A673 (cell line): ENCODE data around the gene SEMA4C. TPM values are rescaled to one million over a fixed set of nuclear protein-coding genes. Genes with fewer than 3 reads are reported as not detected.

Source experiments
- BruUV-seq: library from RNA; stranded (reverse); fragments of 400-500 nt; replicated peaks from 2 replicates; lab custom pipeline; 2021; lab: Mats Ljungman, UMichigan
- CTCF ChIA-PET: fragments of 300-600 bp; sonication (Branson Sonifier 250); formaldehyde crosslinking; loops from one replicate; lab custom pipeline; 2022; ENCODE audit warnings: antibody characterized with exemption; lab: Charles Lee
- POLR2A ChIA-PET: fragments of 300-600 bp; sonication (Branson Sonifier 250); formaldehyde crosslinking; loops from one replicate; lab custom pipeline; 2022; ENCODE audit warnings: antibody characterized with exemption; ENCODE audit not compliant: low non-redundant PET; lab: Charles Lee
- DNase-seq: peaks from one replicate; pipeline ENCODE4 v3.0.0-alpha.2; 2015; ENCODE audit warnings: low spot score
- H3K27ac ChIP-seq: fragments of 200-600 bp; sonication (generic); 2 replicates; pipeline ENCODE4 v1.5.1; 2016; ENCODE audit warnings: mixed run types, low read depth, mild to moderate bottlenecking, mixed read lengths, antibody characterized with exemption, low read length; ENCODE audit not compliant: poor library complexity, severe bottlenecking
- H3K27me3 ChIP-seq: fragments of 200-600 bp; sonication (generic); replicated peaks from 2 replicates; pipeline ENCODE4 v1.6.1; 2017; ENCODE audit warnings: mixed run types, low read depth, mild to moderate bottlenecking, mixed read lengths, antibody characterized with exemption, low read length; ENCODE audit not compliant: insufficient read depth, poor library complexity
- H3K36me3 ChIP-seq: fragments of 200-600 bp; sonication (generic); 2 replicates; pipeline ENCODE4 v1.6.1; 2016; ENCODE audit warnings: mixed run types, mild to moderate bottlenecking, mixed read lengths, antibody characterized with exemption, low read length; ENCODE audit not compliant: insufficient read depth, poor library complexity, severe bottlenecking
- H3K4me1 ChIP-seq: fragments of 200-600 bp; sonication (generic); 2 replicates; pipeline ENCODE4 v1.6.1; 2017; ENCODE audit warnings: mixed run types, mild to moderate bottlenecking, mixed read lengths, antibody characterized with exemption, low read length; ENCODE audit not compliant: insufficient read depth, poor library complexity, severe bottlenecking
- H3K4me3 ChIP-seq: fragments of 200-600 bp; sonication (generic); 2 replicates; pipeline ENCODE4 v1.5.1; 2016; ENCODE audit warnings: low read depth, mixed run types, mild to moderate bottlenecking, mixed read lengths, low read length; ENCODE audit not compliant: poor library complexity, severe bottlenecking
- H3K9me3 ChIP-seq: fragments of 200-600 bp; sonication (generic); 2 replicates; pipeline ENCODE4 v1.6.1; 2016; ENCODE audit warnings: mixed run types, low read depth, mild to moderate bottlenecking, mixed read lengths, antibody characterized with exemption, low read length; ENCODE audit not compliant: poor library complexity, severe bottlenecking
- EZH2 ChIP-seq: fragments of 200-600 bp; sonication (generic); IDR thresholded peaks from 2 replicates; pipeline ENCODE4 v1.6.1; 2017; ENCODE audit warnings: borderline replicate concordance, low read depth, mild to moderate bottlenecking, mixed read lengths, antibody characterized with exemption, low read length; ENCODE audit not compliant: poor library complexity, severe bottlenecking
- intact Hi-C: fragments of 100-400 bp; cut with micrococcal nuclease; formaldehyde crosslinking; loops from one replicate; pipeline ENCODE4 v1.10.0; 2022; ENCODE audit not compliant: unreplicated experiment
- total RNA-seq: library from RNA; stranded (reverse); gene quantifications from 2 replicates; pipeline ENCODE4 v1.2.3, GENCODE V29; 2021
- TF ChIP-seq, protein P1 (sequence below): fragments of 300-800, 200-600 bp; sonication (generic); conservative IDR thresholded peaks from 2 replicates; pipeline ENCODE4 v1.5.1; 2017; ENCODE audit warnings: low read depth, mild to moderate bottlenecking, antibody characterized with exemption, low read length, moderate library complexity, mixed read lengths

Gene SEMA4C
- total RNA-seq, 1 experiment from 2014 or later = 33.3 TPM

DNA sequence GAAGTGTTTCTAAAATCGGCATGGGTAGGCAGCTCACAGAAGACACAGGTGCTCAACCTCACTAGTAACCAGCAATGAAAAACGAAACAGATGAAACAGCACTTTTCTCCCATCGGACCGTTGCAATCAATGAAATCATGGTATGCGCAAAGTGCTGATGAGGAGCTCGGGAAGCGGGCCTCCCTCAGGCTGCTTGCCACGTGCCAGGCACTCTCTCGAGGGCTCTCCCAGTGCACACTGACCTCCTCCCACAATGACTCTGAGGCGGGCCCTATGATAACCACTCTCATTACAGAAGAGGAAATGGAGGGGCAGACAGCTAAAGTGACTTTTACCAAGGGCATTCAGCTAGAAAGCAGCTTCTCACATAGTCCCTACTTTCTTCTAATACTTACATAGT lies 22.3 kb downstream of the SEMA4C start:
- DNase-seq = no peak
- Histone ChIP-seq H3K9me3 (no peaks in the 10 kb centered on the region), H3K4me3 (no peak overlapping the region), H3K27me3 (no peaks in the 10 kb centered on the region), H3K27ac (no peak overlapping the region), H3K4me1 (no peaks in the 10 kb centered on the region), H3K36me3 (peaks cover 35% of the 10 kb centered on the region)
- BruUV-seq = no TSS peak
- intact Hi-C loops = no loop called here
- ChIA-PET POLR2A (no interaction called here), CTCF (no interaction called here)
- TF ChIP-seq EZH2 = no peak
- TF ChIP-seq, protein P1, sequence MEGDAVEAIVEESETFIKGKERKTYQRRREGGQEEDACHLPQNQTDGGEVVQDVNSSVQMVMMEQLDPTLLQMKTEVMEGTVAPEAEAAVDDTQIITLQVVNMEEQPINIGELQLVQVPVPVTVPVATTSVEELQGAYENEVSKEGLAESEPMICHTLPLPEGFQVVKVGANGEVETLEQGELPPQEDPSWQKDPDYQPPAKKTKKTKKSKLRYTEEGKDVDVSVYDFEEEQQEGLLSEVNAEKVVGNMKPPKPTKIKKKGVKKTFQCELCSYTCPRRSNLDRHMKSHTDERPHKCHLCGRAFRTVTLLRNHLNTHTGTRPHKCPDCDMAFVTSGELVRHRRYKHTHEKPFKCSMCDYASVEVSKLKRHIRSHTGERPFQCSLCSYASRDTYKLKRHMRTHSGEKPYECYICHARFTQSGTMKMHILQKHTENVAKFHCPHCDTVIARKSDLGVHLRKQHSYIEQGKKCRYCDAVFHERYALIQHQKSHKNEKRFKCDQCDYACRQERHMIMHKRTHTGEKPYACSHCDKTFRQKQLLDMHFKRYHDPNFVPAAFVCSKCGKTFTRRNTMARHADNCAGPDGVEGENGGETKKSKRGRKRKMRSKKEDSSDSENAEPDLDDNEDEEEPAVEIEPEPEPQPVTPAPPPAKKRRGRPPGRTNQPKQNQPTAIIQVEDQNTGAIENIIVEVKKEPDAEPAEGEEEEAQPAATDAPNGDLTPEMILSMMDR = no peak

DNA sequence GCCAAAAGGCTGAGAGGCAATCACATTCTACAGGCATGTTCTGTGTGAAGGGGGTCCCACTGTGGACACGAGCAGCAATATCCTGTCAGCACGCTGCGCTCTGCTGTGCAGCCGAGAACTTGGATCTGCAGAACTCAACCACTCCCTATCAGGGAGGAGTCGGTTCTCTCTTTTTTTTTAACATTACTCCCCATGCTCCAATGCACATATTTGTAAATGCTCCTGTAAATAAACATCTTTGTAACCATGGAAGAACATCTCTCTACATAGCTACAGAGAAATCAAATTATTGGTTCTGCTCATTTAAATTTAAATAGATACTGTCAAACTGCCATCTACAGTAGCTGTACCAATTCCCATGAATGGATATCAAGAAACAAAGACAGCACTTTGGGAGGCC lies 23.1 kb downstream of the SEMA4C start:
- ChIA-PET CTCF (no interaction called here), POLR2A (interaction anchor here (0.7 kb wide), 2 partner anchors 16 to 329 kb away, joined by 4 to 9 read pairs; no protein-coding TSS in a partner anchor)
- intact Hi-C loops = no loop called here
- H3K4me1 ChIP-seq = no peaks in the 10 kb centered on the region
- TF ChIP-seq, protein P1 = no peak
- no peak for TF ChIP-seq EZH2
- no TSS peak for BruUV-seq
- H3K36me3 ChIP-seq = peaks cover 31% of the 10 kb centered on the region
- H3K27me3 ChIP-seq = no peaks in the 10 kb centered on the region
- H3K4me3 ChIP-seq = no peak overlapping the region
- no peak for DNase-seq
- no peaks in the 10 kb centered on the region for H3K9me3 ChIP-seq
- H3K27ac ChIP-seq = no peak overlapping the region

DNA sequence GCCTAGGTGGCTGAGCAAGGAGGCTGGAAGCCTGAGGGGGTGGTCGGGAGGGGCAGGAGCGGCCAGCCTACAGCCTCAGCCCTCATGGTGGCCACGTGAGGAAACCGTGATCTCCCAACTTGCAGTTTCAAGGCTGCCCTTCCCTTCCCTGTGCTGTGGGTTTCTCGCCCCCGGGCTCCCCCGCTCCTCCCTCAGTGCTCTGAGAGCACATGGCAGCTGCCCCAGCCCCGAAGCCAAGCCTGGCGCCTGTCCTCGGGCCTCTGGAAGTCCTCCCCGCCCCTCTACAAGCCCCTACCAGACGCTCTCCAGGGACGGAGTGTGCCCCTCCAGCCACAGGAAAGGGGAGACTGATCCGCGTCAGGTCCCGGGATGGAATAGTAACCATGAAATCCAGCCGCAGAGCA lies 25.5 kb downstream of the SEMA4C start:
- H3K27ac ChIP-seq = no peak overlapping the region
- intact Hi-C loops = no loop called here
- H3K36me3 ChIP-seq = peaks cover 12% of the 10 kb centered on the region
- no peak overlapping the region for H3K4me3 ChIP-seq
- H3K4me1 ChIP-seq = no peaks in the 10 kb centered on the region
- POLR2A ChIA-PET = no interaction called here
- no peak for DNase-seq
- no peaks in the 10 kb centered on the region for H3K9me3 ChIP-seq
- no peak for TF ChIP-seq EZH2
- TF ChIP-seq, protein P1 = no peak
- H3K27me3 ChIP-seq = no peaks in the 10 kb centered on the region
- BruUV-seq = no TSS peak
- CTCF ChIA-PET = no interaction called here
